Measurements from ENCODE around the gene TOPBP1.

GRCh38 chr3:133700351-133700750, 38.6 kb upstream of the TOPBP1 start:
- TF ChIP-seq EZH2phosphoT487 (IDR thresholded peaks at IDR 0.05; ENCODE audit: unreplicated experiment) (no peak), POLR2AphosphoS5 (IDR thresholded peaks at IDR 0.05; ENCODE audit: low read depth) (no peak), REST (IDR thresholded peaks at IDR 0.05; ENCODE audit: unreplicated experiment) (no peak), CTCF (conservative IDR thresholded peaks at IDR 0.05; ENCODE audit: low read depth in 2 of 2) (no peak), EZH2 (IDR thresholded peaks at IDR 0.05; ENCODE audit: low read depth, unreplicated experiment) (no peak), CREB1 (CRISPR knock-in tag; IDR thresholded peaks at IDR 0.05; ENCODE audit: low read depth) (no peak), ETS1 (IDR thresholded peaks at IDR 0.05) (no peak)
